Pancreas (tissue), 10 donors: ENCODE measurements around the gene OR2S2. TPM values are rescaled to one million over a fixed set of nuclear protein-coding genes. Genes with fewer than 3 reads are reported as not detected.
"Not testable (repeated sequence)": the region's sequence is repeated elsewhere in the genome, so short reads cannot be mapped to it uniquely, and the experiment has no call there.

Experiments used
- ATAC-seq, 4 donors: fragments of 200-7000 bp; cut with Tn5 transposase; one replicate each; pipeline versions ENCODE4 v1.8.0 to v1.9.1; 2020; ENCODE audit warnings: mild to moderate bottlenecking in 4 of 4, moderate library complexity in 4 of 4
- DNase-seq, 6 donors: peaks; one replicate each; pipeline ENCODE4 v3.0.0-alpha.2; 2020
- FAIRE-seq: peaks from 2 replicates; lab custom pipeline; 2012; peaks lifted over from hg19 to GRCh38; lab: Jason Lieb, UNC
- H3K27ac ChIP-seq, 4 donors: fragments of 200-600 bp; sonication (generic); 1 replicate in 3 of 4; 2 replicates in 1 of 4; pipeline versions ENCODE4 v1.5.0 to v1.8.0; 2020
- H3K27me3 ChIP-seq, 4 donors: fragments of 200-600 bp; one replicate each; pipeline ENCODE4 v1.8.0; 2021
- H3K36me3 ChIP-seq, 3 donors: fragments of 200-600 bp; sonication (generic) in 1 of 3; one replicate each; pipeline versions ENCODE4 v1.5.0 to v1.8.0; 2020 to 2021
- H3K4me1 ChIP-seq, 3 donors: fragments of 200-600 bp; one replicate each; pipeline ENCODE4 v1.8.0; 2021
- H3K4me3 ChIP-seq, 4 donors: fragments of 200-600 bp; sonication (generic) in 2 of 4; one replicate each; pipeline versions ENCODE4 v1.5.0 to v1.8.0; 2020 to 2021
- H3K9me3 ChIP-seq, 4 donors: fragments of 200-600 bp; one replicate each; pipeline ENCODE4 v1.8.0; 2021
- WGBS, 2 donors: extraction: QIAGEN DNeasy Blood & Tissue Kit; methylation state at CpG; one replicate each; pipeline ENCODE4 v1.1.7; 2013; 5-methylcytosine and 5-hydroxymethylcytosine counted together
- intact Hi-C, 3 donors: fragments of 100-400 bp; cut with DNase I; formaldehyde crosslinking; loops; one replicate each; pipeline versions ENCODE4 v1.11.1 to v1.14.2; 2022
- polyA plus RNA-seq, 2 donors: library from polyadenylated mRNA; stranded (reverse); fragments of 200-250 nt; gene quantifications; one replicate each; pipeline ENCODE4 v1.2.3, GENCODE V29; 2013
- total RNA-seq, 6 donors: library from RNA; stranded (reverse); fragmentation: NEBNext Ultra II Directional in 4 of 6; extraction: Animal tissue kit (Norgen Biotek cat#: 25700) in 4 of 6; gene quantifications; one replicate each; pipeline versions ENCODE4 v1.2.1 to v1.2.4, GENCODE V29; 2021 to 2023
- TF ChIP-seq, protein P1 (sequence below), 4 donors: fragments of 200-600 bp; sonication (generic) in 3 of 4; IDR thresholded peaks; one replicate each; pipeline versions ENCODE4 v1.5.0 to v1.8.0; 2021; ENCODE audit warnings: antibody characterized with exemption in 4 of 4
- donor health status: healthy with polysubstance abuse.
- donor health status: DM: no; HTN: no; CAD: no; lungs with moderate emphysema.
- donor health status: DM: no; HTN: no; CAD: no.
- donor health status: control.
- donor health status: control.
- donor health status: Bipolar disorder and iron deficiency.
- donor health status: DM: yes; HTN: yes; CAD: no.
- donor health status: DM: no; HTN: no; CAD: no.
- donor health status: DM: no; HTN: no; CAD: no.
- donor health status: DM: yes; HTN: yes; CAD: no.

The OR2S2 gene
- total and polyA plus RNA-seq, 8 donors = not detected

DNA sequence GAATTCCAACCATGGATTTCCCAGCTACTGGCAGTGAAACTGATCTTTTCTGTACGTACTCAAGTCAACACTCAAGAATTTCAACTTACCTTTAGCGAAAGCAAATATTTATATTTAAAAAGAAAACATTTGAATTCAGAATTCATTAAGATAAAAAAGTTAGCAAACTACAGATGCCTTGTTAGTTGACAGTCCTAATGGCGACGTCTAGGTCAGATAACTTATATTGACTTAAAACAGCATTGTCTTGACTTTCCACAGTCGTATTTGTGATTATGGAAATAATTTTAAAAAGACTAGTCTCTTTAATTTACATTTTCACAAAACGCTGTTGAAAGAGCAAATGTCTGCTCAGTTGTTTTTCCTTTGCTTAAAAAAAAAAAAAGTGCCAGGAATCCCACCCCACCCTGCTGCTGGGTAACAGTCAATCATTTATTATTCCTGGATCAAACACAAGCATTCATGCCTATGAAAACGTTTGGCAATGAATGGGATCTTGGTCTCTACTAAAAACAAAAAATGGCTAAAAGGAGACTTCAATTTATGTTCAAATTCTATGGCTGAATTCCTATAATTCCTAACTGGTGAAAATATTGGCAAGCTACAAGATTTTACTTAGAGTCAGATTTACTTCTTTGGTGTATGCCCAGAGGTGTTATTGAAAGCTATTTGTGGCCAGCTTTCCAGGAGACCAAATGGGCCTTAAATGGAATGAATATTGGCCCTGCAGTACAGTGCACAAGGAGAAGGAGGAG lies 22.0 kb downstream of the OR2S2 start:
- H3K4me3 ChIP-seq = no peak overlapping the region
- H3K4me1 ChIP-seq = peaks cover 0 to 8% (median 0%) of the 10 kb centered on the region in 3 donors
- ATAC-seq (no peak), FAIRE-seq (peak; percentile 13), DNase-seq (no peak)
- no peaks in the 10 kb centered on the region for H3K36me3 ChIP-seq
- H3K9me3 ChIP-seq = no peaks in the 10 kb centered on the region
- TF ChIP-seq, protein P1, sequence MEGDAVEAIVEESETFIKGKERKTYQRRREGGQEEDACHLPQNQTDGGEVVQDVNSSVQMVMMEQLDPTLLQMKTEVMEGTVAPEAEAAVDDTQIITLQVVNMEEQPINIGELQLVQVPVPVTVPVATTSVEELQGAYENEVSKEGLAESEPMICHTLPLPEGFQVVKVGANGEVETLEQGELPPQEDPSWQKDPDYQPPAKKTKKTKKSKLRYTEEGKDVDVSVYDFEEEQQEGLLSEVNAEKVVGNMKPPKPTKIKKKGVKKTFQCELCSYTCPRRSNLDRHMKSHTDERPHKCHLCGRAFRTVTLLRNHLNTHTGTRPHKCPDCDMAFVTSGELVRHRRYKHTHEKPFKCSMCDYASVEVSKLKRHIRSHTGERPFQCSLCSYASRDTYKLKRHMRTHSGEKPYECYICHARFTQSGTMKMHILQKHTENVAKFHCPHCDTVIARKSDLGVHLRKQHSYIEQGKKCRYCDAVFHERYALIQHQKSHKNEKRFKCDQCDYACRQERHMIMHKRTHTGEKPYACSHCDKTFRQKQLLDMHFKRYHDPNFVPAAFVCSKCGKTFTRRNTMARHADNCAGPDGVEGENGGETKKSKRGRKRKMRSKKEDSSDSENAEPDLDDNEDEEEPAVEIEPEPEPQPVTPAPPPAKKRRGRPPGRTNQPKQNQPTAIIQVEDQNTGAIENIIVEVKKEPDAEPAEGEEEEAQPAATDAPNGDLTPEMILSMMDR (IDR thresholded peaks at IDR 0.05) = no peak
- no peaks in the 10 kb centered on the region for H3K27me3 ChIP-seq
- no peak overlapping the region for H3K27ac ChIP-seq
- WGBS, 2 donors = 13 to 16% methylated on average over 7 of the region's 7 CpGs
- intact Hi-C loops = no loop called here

DNA sequence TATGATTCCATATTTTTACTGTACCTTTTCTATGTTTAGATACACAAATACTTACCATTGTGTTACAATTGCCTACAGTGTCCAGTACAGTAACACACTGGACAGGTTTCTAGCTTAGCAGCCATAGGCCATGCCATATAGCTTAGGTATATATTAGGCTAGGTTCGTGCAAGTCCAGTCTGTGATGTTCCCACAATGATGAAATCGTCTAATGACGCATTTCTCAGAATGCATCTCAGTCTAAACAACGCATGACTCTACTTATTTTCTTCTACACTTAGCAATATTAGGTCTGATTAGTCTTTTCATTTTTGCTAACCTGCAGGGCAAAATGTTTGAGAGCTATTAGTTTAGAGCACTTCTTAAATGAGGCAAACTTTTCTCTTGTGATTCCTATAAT lies 22.7 kb downstream of the OR2S2 start:
- no peaks in the 10 kb centered on the region for H3K9me3 ChIP-seq
- peaks cover 0 to 8% (median 0%) of the 10 kb centered on the region in 3 donors for H3K4me1 ChIP-seq
- no peak for ATAC-seq
- H3K36me3 ChIP-seq = no peaks in the 10 kb centered on the region
- no peak overlapping the region for H3K27ac ChIP-seq
- intact Hi-C loops = no loop called here
- TF ChIP-seq, protein P1 (IDR thresholded peaks at IDR 0.05) = no peak
- WGBS, 2 donors = 90 to 92% methylated on average over 4 of the region's 4 CpGs
- no peak overlapping the region for H3K4me3 ChIP-seq
- no peaks in the 10 kb centered on the region for H3K27me3 ChIP-seq
- DNase-seq = no peak
- FAIRE-seq = no peak

DNA sequence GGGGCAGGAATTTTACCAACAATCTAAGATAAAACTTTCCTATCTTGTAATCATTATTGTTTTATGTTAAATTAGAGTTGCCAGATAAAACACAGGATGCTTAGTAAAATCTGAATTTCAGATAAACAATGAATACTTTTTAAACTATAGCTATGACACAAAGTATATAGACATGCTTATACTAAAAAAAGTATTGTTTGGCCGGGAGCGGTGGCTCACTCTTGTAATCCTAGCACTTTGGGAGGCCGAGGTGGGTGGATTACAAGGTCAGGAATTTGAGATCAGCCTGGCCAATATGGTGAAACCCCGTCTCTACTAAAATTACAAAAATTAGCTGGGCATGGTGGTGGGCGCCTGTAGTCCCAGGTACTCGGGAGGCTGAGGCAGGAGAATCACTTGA lies 23.9 kb downstream of the OR2S2 start:
- H3K36me3 ChIP-seq, H3K9me3 ChIP-seq, ATAC-seq, H3K27ac ChIP-seq, DNase-seq, intact Hi-C loops, H3K27me3 ChIP-seq, H3K4me3 ChIP-seq, H3K4me1 ChIP-seq, FAIRE-seq: not testable (repeated sequence)
- WGBS, 2 donors = 90 to 95% methylated on average over 6 of the region's 6 CpGs

DNA sequence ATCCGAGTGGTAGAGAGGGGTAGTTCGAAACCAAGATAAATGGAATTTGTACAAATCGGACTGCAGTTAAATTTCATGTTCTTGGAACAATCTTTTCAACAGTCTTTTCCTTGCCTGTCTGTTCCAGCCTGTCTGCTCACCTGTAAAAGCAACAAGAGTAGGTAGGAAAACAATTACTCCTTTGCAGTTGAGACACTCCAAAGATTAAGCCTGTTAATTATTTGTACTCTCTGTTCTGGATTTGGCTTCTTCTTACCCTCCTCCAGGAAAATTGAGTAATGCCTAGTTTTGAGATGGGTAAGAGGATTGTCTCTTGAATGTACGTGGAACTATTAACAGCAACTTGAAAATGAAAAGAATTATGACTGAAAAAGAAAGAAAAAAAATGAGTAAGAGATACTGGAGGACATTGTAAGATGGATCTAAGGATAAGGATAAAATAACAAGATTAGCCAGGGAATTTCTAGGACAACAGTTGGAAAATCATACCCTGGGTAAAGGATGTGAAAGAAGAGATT lies 24.3 kb downstream of the OR2S2 start:
- H3K27ac ChIP-seq = no peak overlapping the region
- no peaks in the 10 kb centered on the region for H3K36me3 ChIP-seq
- WGBS, 2 donors = 64 to 78% methylated on average over 4 of the region's 4 CpGs
- TF ChIP-seq, protein P1 (IDR thresholded peaks at IDR 0.05) = no peak
- intact Hi-C loops = no loop called here
- H3K4me1 ChIP-seq = peaks cover 0 to 8% (median 0%) of the 10 kb centered on the region in 3 donors
- no peak for ATAC-seq
- no peak overlapping the region for H3K4me3 ChIP-seq
- no peaks in the 10 kb centered on the region for H3K27me3 ChIP-seq
- FAIRE-seq = no peak
- DNase-seq = no peak
- H3K9me3 ChIP-seq = no peaks in the 10 kb centered on the region

DNA sequence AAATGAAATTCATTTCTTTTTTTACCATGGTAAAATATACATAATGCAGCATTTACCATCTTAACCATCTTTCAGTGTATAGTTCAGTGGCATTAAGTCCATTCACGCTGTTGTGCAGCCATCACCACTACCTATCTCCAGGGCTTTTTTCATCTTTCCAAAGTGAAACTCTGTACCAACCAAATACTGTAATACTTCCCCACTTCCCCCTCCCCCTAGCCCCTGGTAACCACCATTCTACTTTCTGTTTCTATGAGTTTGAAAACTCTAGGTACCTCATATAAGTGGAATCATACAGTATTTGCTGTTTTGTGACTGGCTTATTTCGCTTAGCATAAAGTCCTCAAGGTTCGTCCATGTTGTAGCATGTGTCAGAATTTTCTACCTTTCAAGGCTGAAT lies 25.2 kb downstream of the OR2S2 start:
- no peaks in the 10 kb centered on the region for H3K27me3 ChIP-seq
- no peak overlapping the region for H3K27ac ChIP-seq
- FAIRE-seq = no peak
- no peak for DNase-seq
- WGBS, 2 donors = 89 to 96% methylated on average over 3 of the region's 3 CpGs
- peaks cover 0 to 8% (median 0%) of the 10 kb centered on the region in 3 donors for H3K4me1 ChIP-seq
- H3K9me3 ChIP-seq = no peaks in the 10 kb centered on the region
- TF ChIP-seq, protein P1 (IDR thresholded peaks at IDR 0.05) = no peak
- no peak for ATAC-seq
- intact Hi-C loops = no loop called here
- H3K4me3 ChIP-seq = no peak overlapping the region
- no peaks in the 10 kb centered on the region for H3K36me3 ChIP-seq
